Fibroblast of the aortic adventitia (primary cell): Measurements from ENCODE around the gene TEDC1. TPM values are rescaled to one million over a fixed set of nuclear protein-coding genes. Genes with fewer than 3 reads are reported as not detected.

Experiments
- DNase-seq: peaks from one replicate; pipeline ENCODE4 v3.0.0-alpha.2; 2010; ENCODE audit warnings: low read depth
- H3K4me3 ChIP-seq: 2 replicates; pipeline ENCODE4 v1.5.1; 2011; ENCODE audit warnings: low read depth, mild to moderate bottlenecking, control low read depth, low read length, moderate library complexity
- total RNA-seq: library from RNA; depleted of rRNA; stranded (reverse); fragments of >200 nt; gene quantifications from 2 replicates; pipeline ENCODE4 v1.2.3, GENCODE V29; 2012; ENCODE audit warnings: low replicate concordance
- TF ChIP-seq, protein P1 (sequence below): IDR thresholded peaks from 2 replicates; pipeline ENCODE4 v1.5.1; 2011; ENCODE audit warnings: mild to moderate bottlenecking, low read length, control low read depth, inconsistent platforms; ENCODE audit not compliant: insufficient read depth

TEDC1 gene
- total RNA-seq, 1 donor = 12.6 TPM

DNA sequence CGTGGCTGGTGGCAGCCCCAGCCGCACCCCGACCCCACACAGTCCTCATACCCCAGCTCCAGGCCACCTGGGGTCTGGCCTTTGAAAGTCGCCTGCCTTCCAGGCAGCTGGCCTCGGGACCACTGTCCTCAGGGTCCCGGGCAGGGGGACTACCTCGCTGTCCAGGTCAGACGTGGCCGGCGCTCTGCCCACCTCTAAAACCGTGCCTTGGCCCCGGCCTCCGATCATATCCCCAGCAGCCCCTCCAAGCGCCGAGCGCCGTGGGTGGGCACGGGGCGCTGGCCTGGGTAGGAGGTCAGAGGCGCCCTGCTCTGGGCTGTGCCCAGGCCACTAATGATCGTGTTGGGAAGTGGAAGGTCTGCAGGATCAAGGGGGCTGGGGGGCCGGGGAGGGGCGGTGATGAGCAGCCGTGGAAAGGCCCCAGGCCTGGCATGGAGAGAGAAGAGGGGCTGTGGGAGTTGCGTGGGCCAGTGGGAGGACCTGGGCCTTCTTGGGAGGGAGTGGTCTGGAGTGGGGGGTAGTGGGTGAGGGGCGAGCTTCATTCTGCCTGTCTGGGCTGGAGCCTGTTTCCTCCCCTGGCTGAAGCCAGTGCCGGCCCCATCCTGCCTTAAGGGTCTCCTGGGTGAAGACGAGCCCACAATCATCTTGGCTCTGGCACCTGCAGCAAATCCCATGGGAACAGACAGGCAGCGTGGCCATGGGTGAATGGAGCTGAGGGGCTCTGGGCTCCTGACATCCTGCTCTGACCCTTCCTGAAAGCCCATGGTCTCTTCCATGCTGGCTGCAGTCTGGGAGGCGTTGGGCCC lies 40.2 kb downstream of the TEDC1 start:
- DNase-seq = no peak
- TF ChIP-seq, protein P1, sequence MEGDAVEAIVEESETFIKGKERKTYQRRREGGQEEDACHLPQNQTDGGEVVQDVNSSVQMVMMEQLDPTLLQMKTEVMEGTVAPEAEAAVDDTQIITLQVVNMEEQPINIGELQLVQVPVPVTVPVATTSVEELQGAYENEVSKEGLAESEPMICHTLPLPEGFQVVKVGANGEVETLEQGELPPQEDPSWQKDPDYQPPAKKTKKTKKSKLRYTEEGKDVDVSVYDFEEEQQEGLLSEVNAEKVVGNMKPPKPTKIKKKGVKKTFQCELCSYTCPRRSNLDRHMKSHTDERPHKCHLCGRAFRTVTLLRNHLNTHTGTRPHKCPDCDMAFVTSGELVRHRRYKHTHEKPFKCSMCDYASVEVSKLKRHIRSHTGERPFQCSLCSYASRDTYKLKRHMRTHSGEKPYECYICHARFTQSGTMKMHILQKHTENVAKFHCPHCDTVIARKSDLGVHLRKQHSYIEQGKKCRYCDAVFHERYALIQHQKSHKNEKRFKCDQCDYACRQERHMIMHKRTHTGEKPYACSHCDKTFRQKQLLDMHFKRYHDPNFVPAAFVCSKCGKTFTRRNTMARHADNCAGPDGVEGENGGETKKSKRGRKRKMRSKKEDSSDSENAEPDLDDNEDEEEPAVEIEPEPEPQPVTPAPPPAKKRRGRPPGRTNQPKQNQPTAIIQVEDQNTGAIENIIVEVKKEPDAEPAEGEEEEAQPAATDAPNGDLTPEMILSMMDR = no peak

DNA sequence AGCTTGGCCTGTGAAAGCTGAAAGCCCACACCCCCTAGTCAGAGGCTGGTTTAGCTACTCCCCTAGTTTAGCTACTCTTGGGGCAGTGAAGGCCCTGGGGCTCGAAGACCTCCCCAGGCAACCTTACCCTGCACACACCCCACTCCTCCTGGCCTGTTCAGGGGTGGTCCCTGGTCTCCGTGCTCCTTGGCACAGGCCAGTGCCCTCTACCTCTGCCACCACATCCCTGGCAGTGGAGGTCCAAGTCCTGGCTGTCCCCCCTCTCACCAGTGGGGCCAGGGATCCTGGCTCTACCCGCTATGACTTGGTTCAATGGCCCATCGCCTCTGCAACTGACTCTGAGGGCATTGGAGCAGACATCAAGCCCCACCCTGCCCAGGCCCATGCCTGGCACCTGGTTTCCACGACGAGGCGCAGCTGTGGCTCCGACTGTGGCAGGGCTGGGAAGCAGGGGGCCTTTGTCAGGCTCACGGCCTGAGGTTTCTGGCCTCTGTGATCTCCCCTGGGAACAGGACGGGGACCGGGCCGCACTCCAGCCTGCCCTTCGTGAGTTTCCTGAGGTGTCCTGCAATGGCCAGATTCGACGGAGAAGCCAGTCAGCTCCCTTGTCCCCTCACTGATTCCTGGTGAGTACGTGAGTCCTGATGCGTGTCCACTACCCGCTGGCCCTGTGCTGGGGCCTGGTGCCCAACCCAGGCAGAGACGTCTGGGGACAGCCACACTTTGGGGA lies 41.0 kb downstream of the TEDC1 start:
- no peak for DNase-seq
- TF ChIP-seq, protein P1 = no peak
- H3K4me3 ChIP-seq = no peak overlapping the region

More for the DNA sequence above, 40.2 kb downstream of the TEDC1 start:
- no peak overlapping the region for H3K4me3 ChIP-seq

DNA sequence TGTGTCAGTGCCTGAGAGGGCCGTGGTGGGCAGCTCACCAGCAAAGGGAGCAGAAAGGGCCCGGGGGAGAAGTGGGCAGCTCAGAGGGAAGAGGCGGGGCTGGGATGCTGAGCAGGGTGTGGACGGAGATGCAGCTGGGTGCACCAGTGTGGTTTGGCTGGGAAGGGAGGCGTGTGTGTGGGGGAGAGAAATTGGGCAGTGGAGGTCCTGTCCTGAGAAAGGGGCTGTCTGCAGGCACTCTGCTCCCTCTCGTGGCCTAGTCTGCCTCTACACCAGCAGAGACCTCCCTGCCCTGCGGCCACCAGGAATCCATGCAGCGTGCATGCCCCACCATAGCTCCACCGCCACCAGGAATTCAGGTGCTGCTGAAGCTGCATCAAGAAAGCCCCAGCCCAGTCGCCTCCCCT lies 41.7 kb downstream of the TEDC1 start:
- TF ChIP-seq, protein P1 = peak; percentile 64
- no peak overlapping the region for H3K4me3 ChIP-seq
- DNase-seq = peak; percentile 41

DNA sequence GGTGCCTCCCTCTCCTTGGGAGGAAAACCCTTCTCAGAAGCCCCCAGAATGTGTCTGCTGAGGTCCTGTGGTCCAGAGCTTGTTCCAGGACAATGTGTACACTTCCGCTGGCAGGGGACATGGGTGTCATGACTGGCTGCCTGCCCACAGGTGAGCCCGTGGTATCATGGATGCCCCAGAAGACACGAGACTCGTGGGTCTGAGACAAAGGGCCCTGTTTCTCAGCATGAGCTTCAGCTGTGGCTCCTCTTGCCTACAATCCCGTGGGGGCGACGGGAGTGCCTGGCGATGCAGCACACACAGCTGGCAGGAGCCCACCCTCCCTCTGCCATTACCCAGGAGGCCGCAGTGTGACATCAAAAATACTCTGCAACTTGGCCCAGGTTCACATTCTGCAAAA lies 42.3 kb downstream of the TEDC1 start:
- DNase-seq = no peak
- TF ChIP-seq, protein P1 = no peak
- H3K4me3 ChIP-seq = no peak overlapping the region

DNA sequence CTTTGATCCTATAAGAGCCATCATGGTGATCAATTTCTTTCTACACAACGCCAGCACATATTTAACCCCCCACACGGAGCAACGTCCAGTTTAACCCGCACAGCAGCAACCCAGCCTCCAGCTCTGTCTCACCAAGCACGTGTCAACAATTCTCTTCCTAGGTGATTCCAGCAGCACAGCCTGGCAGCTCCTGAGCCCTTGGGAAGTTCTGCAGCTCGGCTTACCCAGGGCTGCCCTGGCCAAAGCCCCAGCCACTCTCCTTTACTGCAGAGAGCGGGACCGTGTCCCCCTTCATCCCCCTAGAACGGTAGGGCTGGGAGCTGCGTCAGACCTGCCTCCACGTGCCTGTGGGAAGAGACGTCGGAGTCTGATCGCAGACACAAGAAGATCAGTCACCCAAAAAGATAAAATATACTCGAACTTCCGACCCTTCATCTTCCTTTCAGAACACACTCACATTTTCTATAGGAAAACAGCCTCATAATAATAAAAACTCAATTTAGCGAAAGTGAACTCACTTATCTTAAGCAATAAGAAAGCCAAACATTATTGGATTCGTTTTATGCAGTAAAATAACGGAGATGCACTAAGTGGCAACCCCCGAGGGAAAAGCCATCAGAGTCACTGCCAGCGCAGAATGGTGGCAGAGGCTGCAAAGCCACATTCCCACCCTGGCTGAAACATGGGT lies 42.9 kb downstream of the TEDC1 start:
- TF ChIP-seq, protein P1 = no peak
- H3K4me3 ChIP-seq = no peak overlapping the region
- DNase-seq = no peak

DNA sequence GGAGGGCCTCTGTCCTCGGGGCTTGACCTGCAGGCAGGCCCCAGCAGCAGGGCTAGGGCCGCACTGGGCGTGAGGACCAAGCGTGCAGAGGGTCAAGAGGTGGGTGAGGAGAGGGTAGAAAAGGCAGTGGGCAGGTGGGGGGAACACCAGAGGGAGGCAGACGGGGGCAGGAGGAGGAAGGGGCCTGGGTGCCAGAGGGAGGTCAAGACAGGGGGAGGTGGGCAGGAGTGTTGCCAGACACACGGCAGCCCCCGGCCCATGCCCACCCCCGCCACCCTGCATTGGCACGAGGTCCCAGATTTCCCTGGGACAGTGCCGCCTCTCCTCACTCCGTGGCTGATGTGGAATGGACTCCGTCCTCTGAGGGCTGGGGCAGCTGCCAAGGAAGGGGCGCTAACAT lies 43.5 kb downstream of the TEDC1 start:
- TF ChIP-seq, protein P1 = no peak
- no peak for DNase-seq
- no peak overlapping the region for H3K4me3 ChIP-seq
